Measurements from ENCODE around the gene SLC19A1. TPM values are rescaled to one million over a fixed set of nuclear protein-coding genes. Genes with fewer than 3 reads are reported as not detected.
A peak's percentile ranks its signal among the peaks of the same experiment; 100 is the strongest.

SLC19A1 gene
- total RNA-seq, 2 experiments from 2014 or later, result 30.0 to 31.2 TPM

- H3K27me3 Mint-ChIP-seq, result peaks cover 2% of the 10 kb centered on the region
Observed at GRCh38 chr21:45481566-45481965, 60.7 kb downstream of the SLC19A1 start.

GRCh38 chr21:45480701-45481500, 61.3 kb downstream of the SLC19A1 start:
- CTCF ChIA-PET, result no interaction called here
- H3K9me3 Mint-ChIP-seq, result peaks cover 7% of the 10 kb centered on the region

More at GRCh38 chr21:45481566-45481965, 60.7 kb downstream of the SLC19A1 start:
- no peak overlapping the region for H3K4me3 Mint-ChIP-seq
- CTCF ChIA-PET, result no interaction called here
- H3K36me3 Mint-ChIP-seq (ENCODE audit: low read depth), result no peaks in the 10 kb centered on the region
- no peak overlapping the region for H3K27ac Mint-ChIP-seq
- POLR2A ChIA-PET, result no interaction called here
- H3K9me3 Mint-ChIP-seq, result peaks cover 7% of the 10 kb centered on the region
- peaks cover 33% of the 10 kb centered on the region for H3K4me1 Mint-ChIP-seq
- no peak for DNase-seq

GRCh38 chr21:45479691-45480675, 62.3 kb downstream of the SLC19A1 start:
- Mint-ChIP-seq H3K4me1 (peaks cover 35% of the 10 kb centered on the region), H3K9me3 (peaks cover 7% of the 10 kb centered on the region), H3K36me3 (ENCODE audit: low read depth) (no peaks in the 10 kb centered on the region), H3K4me3 (peak overlapping the region; percentile 68), H3K27ac (peak overlapping the region; percentile 90), H3K27me3 (peaks cover 3% of the 10 kb centered on the region)
- ChIA-PET POLR2A (interaction anchor here (0.7 kb wide), 1 partner anchor 113 kb away, joined by 3 read pairs; no protein-coding TSS in a partner anchor), CTCF (no interaction called here)
- no peak for DNase-seq

More at GRCh38 chr21:45480701-45481500, 61.3 kb downstream of the SLC19A1 start:
- DNase-seq, result no peak
- H3K36me3 Mint-ChIP-seq (ENCODE audit: low read depth), result no peaks in the 10 kb centered on the region
- H3K4me3 Mint-ChIP-seq, result no peak overlapping the region
- H3K27ac Mint-ChIP-seq, result no peak overlapping the region
- POLR2A ChIA-PET, result no interaction called here
- H3K4me1 Mint-ChIP-seq, result peaks cover 35% of the 10 kb centered on the region
- peaks cover 3% of the 10 kb centered on the region for H3K27me3 Mint-ChIP-seq

GRCh38 chr21:45478816-45479669, 63.2 kb downstream of the SLC19A1 start:
- peak overlapping the region; percentile 90 for H3K27ac Mint-ChIP-seq
- ChIA-PET CTCF (interaction anchor here (0.8 to 2.2 kb wide), 7 partner anchors 10 to 118 kb away, joined by 3 to 8 read pairs (median 4); no protein-coding TSS in a partner anchor), POLR2A (interaction anchor here (0.7 to 1.0 kb wide), 4 partner anchors 73 to 208 kb away, joined by 3 read pairs; no protein-coding TSS in a partner anchor)
- no peaks in the 10 kb centered on the region for H3K36me3 Mint-ChIP-seq (ENCODE audit: low read depth)
- H3K4me3 Mint-ChIP-seq, result peak overlapping the region; percentile 68
- peaks cover 3% of the 10 kb centered on the region for H3K27me3 Mint-ChIP-seq
- DNase-seq, result no peak
- peaks cover 5% of the 10 kb centered on the region for H3K9me3 Mint-ChIP-seq
- peaks cover 32% of the 10 kb centered on the region for H3K4me1 Mint-ChIP-seq

- H3K9me3 Mint-ChIP-seq, result peaks cover 4% of the 10 kb centered on the region
- ChIA-PET POLR2A (interaction anchor here (0.9 to 1.0 kb wide), 3 partner anchors 74 to 207 kb away, joined by 3 read pairs; no protein-coding TSS in a partner anchor), CTCF (interaction anchor here (0.8 to 2.2 kb wide), 8 partner anchors 9 to 118 kb away, joined by 3 to 8 read pairs (median 4); no protein-coding TSS in a partner anchor)
- H3K36me3 Mint-ChIP-seq (ENCODE audit: low read depth), result no peaks in the 10 kb centered on the region
- H3K27ac Mint-ChIP-seq, result peak overlapping the region; percentile 90
- peaks cover 3% of the 10 kb centered on the region for H3K27me3 Mint-ChIP-seq
- H3K4me3 Mint-ChIP-seq, result peak overlapping the region; percentile 68
- H3K4me1 Mint-ChIP-seq, result peaks cover 28% of the 10 kb centered on the region
- DNase-seq, result peak; percentile 80
Observed at GRCh38 chr21:45478115-45478801, 64.0 kb downstream of the SLC19A1 start.

- ChIA-PET POLR2A (interaction anchor here (0.9 kb wide), 1 partner anchor 115 kb away, joined by 3 read pairs; no protein-coding TSS in a partner anchor), CTCF (interaction anchor here (1.0 to 2.2 kb wide), 7 partner anchors 8 to 119 kb away, joined by 3 to 8 read pairs (median 4); no protein-coding TSS in a partner anchor)
- Mint-ChIP-seq H3K9me3 (peaks cover 4% of the 10 kb centered on the region), H3K4me3 (peak overlapping the region; percentile 68), H3K4me1 (peaks cover 24% of the 10 kb centered on the region), H3K27me3 (peaks cover 3% of the 10 kb centered on the region), H3K36me3 (ENCODE audit: low read depth) (no peaks in the 10 kb centered on the region), H3K27ac (peak overlapping the region; percentile 90)
- no peak for DNase-seq
Observed at GRCh38 chr21:45477176-45478114, 64.8 kb downstream of the SLC19A1 start.

GRCh38 chr21:45476582-45476981, 65.7 kb downstream of the SLC19A1 start:
- H3K9me3 Mint-ChIP-seq, result peaks cover 4% of the 10 kb centered on the region
- H3K27me3 Mint-ChIP-seq, result peaks cover 3% of the 10 kb centered on the region
- DNase-seq, result no peak
- ChIA-PET CTCF (interaction anchor here (1.4 kb wide), 1 partner anchor 13 kb away, joined by 4 read pairs; no protein-coding TSS in a partner anchor), POLR2A (no interaction called here)
- peaks cover 24% of the 10 kb centered on the region for H3K4me1 Mint-ChIP-seq
- H3K4me3 Mint-ChIP-seq, result peak overlapping the region; percentile 11
- H3K27ac Mint-ChIP-seq, result peak overlapping the region; percentile 37
- H3K36me3 Mint-ChIP-seq (ENCODE audit: low read depth), result no peaks in the 10 kb centered on the region

GRCh38 chr21:45475797-45476570, 66.3 kb downstream of the SLC19A1 start:
- no peak for DNase-seq
- Mint-ChIP-seq H3K4me1 (peaks cover 27% of the 10 kb centered on the region), H3K27ac (no peak overlapping the region), H3K36me3 (ENCODE audit: low read depth) (no peaks in the 10 kb centered on the region), H3K4me3 (no peak overlapping the region), H3K27me3 (peaks cover 3% of the 10 kb centered on the region), H3K9me3 (peaks cover 4% of the 10 kb centered on the region)
- POLR2A ChIA-PET, result no interaction called here
- CTCF ChIA-PET, result no interaction called here

GRCh38 chr21:45475004-45475685, 67.1 kb downstream of the SLC19A1 start:
- peaks cover 3% of the 10 kb centered on the region for H3K27me3 Mint-ChIP-seq
- H3K27ac Mint-ChIP-seq, result no peak overlapping the region
- H3K36me3 Mint-ChIP-seq (ENCODE audit: low read depth), result no peaks in the 10 kb centered on the region
- H3K4me1 Mint-ChIP-seq, result peaks cover 30% of the 10 kb centered on the region
- CTCF ChIA-PET, result no interaction called here
- peaks cover 4% of the 10 kb centered on the region for H3K9me3 Mint-ChIP-seq
- H3K4me3 Mint-ChIP-seq, result no peak overlapping the region
- POLR2A ChIA-PET, result no interaction called here
- no peak for DNase-seq

GRCh38 chr21:45474323-45474950, 67.8 kb downstream of the SLC19A1 start:
- Mint-ChIP-seq H3K27ac (no peak overlapping the region), H3K4me1 (peaks cover 28% of the 10 kb centered on the region), H3K36me3 (ENCODE audit: low read depth) (no peaks in the 10 kb centered on the region), H3K4me3 (no peak overlapping the region), H3K9me3 (peaks cover 4% of the 10 kb centered on the region), H3K27me3 (peaks cover 3% of the 10 kb centered on the region)
- DNase-seq, result no peak
- ChIA-PET CTCF (no interaction called here), POLR2A (no interaction called here)

Measured in activated CD4-positive, alpha-beta memory T cell treated with anti-CD3 and anti-CD28 coated beads, Interleukin-2, amount 10 ng/mL, durations not matched to agents 7 days and 5 days (primary cell).